ENCODE data around the gene FAM131C. TPM values are rescaled to one million over a fixed set of nuclear protein-coding genes. Genes with fewer than 3 reads are reported as not detected.

The FAM131C gene
- total RNA-seq, 1 experiment from 2014 or later: 3.4 TPM

GRCh38 chr1:16017461-16018303 is 55.8 kb downstream of the FAM131C start, which contains the start of gene HSPB7:
Gene HSPB7 (minus strand): TSS chr1:16018043. CDS start chr1:16017963, 80 bp downstream.
- BruUV-seq (replicated peaks): no TSS peak
- Histone ChIP-seq H3K36me3 (ENCODE audit: control insufficient read depth, insufficient read depth, low read length) (no peaks in the 10 kb centered on the region), H3K9me3 (ENCODE audit: control insufficient read depth, insufficient read depth, low read depth, low read length) (no peaks in the 10 kb centered on the region), H3K4me3 (ENCODE audit: low read depth in 2 of 2, low read length in 2 of 2) (no peak within 1 kb of the TSS), H3K27ac (ENCODE audit: low read length) (no peak within 1 kb of the TSS), H3K27me3 (ENCODE audit: control insufficient read depth, insufficient read depth, low read length) (no peaks in the 10 kb centered on the region), H3K4me1 (ENCODE audit: control insufficient read depth, insufficient read depth, low read length) (peaks cover 38% of the 10 kb centered on the region)
- POLR2A ChIA-PET: no interaction called here
- ATAC-seq (no peak), DNase-seq (ENCODE audit: low read depth, low spot score) (no peak)
- intact Hi-C loops (cut with micrococcal nuclease; ENCODE audit: unreplicated experiment): no loop called here
- CTCF ChIA-PET: no interaction called here
- in situ Hi-C loops (cut with HindIII; ENCODE audit: low pct_unique_long_range_greater_than_20kb, low sequenced_read_pairs): no loop called here
- TF ChIP-seq SIN3A (IDR thresholded peaks at IDR 0.05; ENCODE audit: borderline replicate concordance, insufficient read depth, low read depth, low read length) (no peak), POLR2AphosphoS5 (IDR thresholded peaks at IDR 0.05; ENCODE audit: low read depth, low read length) (no peak), CTCF (IDR thresholded peaks at IDR 0.05) (no peak), REST (IDR thresholded peaks at IDR 0.05; ENCODE audit: insufficient read depth in 1 of 2, low read depth in 2 of 2, low read length in 1 of 2) (no peak), TCF7L2 (IDR thresholded peaks at IDR 0.05; ENCODE audit: low read depth, low read length) (no peak)

GRCh38 chr1:16017076-16017460 is 56.4 kb downstream of the FAM131C start:
- Histone ChIP-seq H3K27me3 (ENCODE audit: control insufficient read depth, insufficient read depth, low read length) (no peaks in the 10 kb centered on the region), H3K27ac (ENCODE audit: low read length) (no peak overlapping the region), H3K4me1 (ENCODE audit: control insufficient read depth, insufficient read depth, low read length) (peaks cover 38% of the 10 kb centered on the region), H3K9me3 (ENCODE audit: control insufficient read depth, insufficient read depth, low read depth, low read length) (no peaks in the 10 kb centered on the region), H3K36me3 (ENCODE audit: control insufficient read depth, insufficient read depth, low read length) (no peaks in the 10 kb centered on the region), H3K4me3 (ENCODE audit: low read depth in 2 of 2, low read length in 2 of 2) (no peak overlapping the region)
- no peak for DNase-seq (ENCODE audit: low read depth, low spot score)
- intact Hi-C loops (cut with micrococcal nuclease; ENCODE audit: unreplicated experiment) (no loop called here), in situ Hi-C loops (cut with HindIII; ENCODE audit: low pct_unique_long_range_greater_than_20kb, low sequenced_read_pairs) (no loop called here)
- no peak for ATAC-seq
- CTCF ChIA-PET: interaction anchor here (0.6 kb wide), 1 partner anchor 11 kb away, joined by 3 read pairs; no protein-coding TSS in a partner anchor
- POLR2A ChIA-PET: no interaction called here
- BruUV-seq (replicated peaks): no TSS peak
- TF ChIP-seq REST (IDR thresholded peaks at IDR 0.05; ENCODE audit: insufficient read depth in 1 of 2, low read depth in 2 of 2, low read length in 1 of 2): no peak
- no peak for TF ChIP-seq POLR2AphosphoS5 (IDR thresholded peaks at IDR 0.05; ENCODE audit: low read depth, low read length)
- TF ChIP-seq SIN3A (IDR thresholded peaks at IDR 0.05; ENCODE audit: borderline replicate concordance, insufficient read depth, low read depth, low read length): no peak
- no peak for TF ChIP-seq CTCF (IDR thresholded peaks at IDR 0.05)
- TF ChIP-seq TCF7L2 (IDR thresholded peaks at IDR 0.05; ENCODE audit: low read depth, low read length): no peak

Data from Panc1 (cell line).